ENCODE data around the gene PPARA.

GRCh38 chr22:46117206-46118199 is 32.8 kb upstream of the PPARA start:
- TF ChIP-seq, protein P1, sequence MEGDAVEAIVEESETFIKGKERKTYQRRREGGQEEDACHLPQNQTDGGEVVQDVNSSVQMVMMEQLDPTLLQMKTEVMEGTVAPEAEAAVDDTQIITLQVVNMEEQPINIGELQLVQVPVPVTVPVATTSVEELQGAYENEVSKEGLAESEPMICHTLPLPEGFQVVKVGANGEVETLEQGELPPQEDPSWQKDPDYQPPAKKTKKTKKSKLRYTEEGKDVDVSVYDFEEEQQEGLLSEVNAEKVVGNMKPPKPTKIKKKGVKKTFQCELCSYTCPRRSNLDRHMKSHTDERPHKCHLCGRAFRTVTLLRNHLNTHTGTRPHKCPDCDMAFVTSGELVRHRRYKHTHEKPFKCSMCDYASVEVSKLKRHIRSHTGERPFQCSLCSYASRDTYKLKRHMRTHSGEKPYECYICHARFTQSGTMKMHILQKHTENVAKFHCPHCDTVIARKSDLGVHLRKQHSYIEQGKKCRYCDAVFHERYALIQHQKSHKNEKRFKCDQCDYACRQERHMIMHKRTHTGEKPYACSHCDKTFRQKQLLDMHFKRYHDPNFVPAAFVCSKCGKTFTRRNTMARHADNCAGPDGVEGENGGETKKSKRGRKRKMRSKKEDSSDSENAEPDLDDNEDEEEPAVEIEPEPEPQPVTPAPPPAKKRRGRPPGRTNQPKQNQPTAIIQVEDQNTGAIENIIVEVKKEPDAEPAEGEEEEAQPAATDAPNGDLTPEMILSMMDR (conservative IDR thresholded peaks at IDR 0.05; ENCODE audit: low read depth in 2 of 2): no peak
- TF ChIP-seq REST (IDR thresholded peaks at IDR 0.05; ENCODE audit: unreplicated experiment): no peak
- no peak for TF ChIP-seq POLR2AphosphoS5 (IDR thresholded peaks at IDR 0.05; ENCODE audit: low read depth)
- TF ChIP-seq EZH2 (IDR thresholded peaks at IDR 0.05; ENCODE audit: low read depth, unreplicated experiment): no peak
- no peak for TF ChIP-seq EZH2phosphoT487 (IDR thresholded peaks at IDR 0.05; ENCODE audit: unreplicated experiment)

Data from GM23338 (cell line).